Glomerular visceral epithelial cell (primary cell): ENCODE measurements around the gene DAZL.

Experiments
- DNase-seq: peaks from one replicate; pipeline ENCODE4 v3.0.0-alpha.2; 2016; ENCODE audit errors: extremely low spot score

The DAZL gene

GRCh38 chr3:16596352-16597032 lies 8.7 kb downstream of the DAZL start:
- DNase-seq: no peak

GRCh38 chr3:16595778-16596177 lies 9.4 kb downstream of the DAZL start:
- DNase-seq: no peak

- DNase-seq: no peak
Observed at GRCh38 chr3:16589867-16590624, 15.2 kb downstream of the DAZL start.

GRCh38 chr3:16589120-16589519 lies 16.1 kb downstream of the DAZL start:
- DNase-seq: no peak

GRCh38 chr3:16587681-16588060 lies 17.6 kb downstream of the DAZL start:
- no peak for DNase-seq

- no peak for DNase-seq
Observed at GRCh38 chr3:16587047-16587680, 18.1 kb downstream of the DAZL start.

- DNase-seq: no peak
Observed at GRCh38 chr3:16584880-16585279, 20.3 kb downstream of the DAZL start.

GRCh38 chr3:16583551-16583950 lies 21.7 kb downstream of the DAZL start:
- DNase-seq: no peak

- DNase-seq: no peak
Observed at GRCh38 chr3:16570113-16570512, 35.1 kb downstream of the DAZL start.

GRCh38 chr3:16568532-16568931 lies 36.7 kb downstream of the DAZL start:
- no peak for DNase-seq

GRCh38 chr3:16568115-16568514 lies 37.1 kb downstream of the DAZL start:
- no peak for DNase-seq

- no peak for DNase-seq
Observed at GRCh38 chr3:16559653-16560365, 45.4 kb downstream of the DAZL start.

GRCh38 chr3:16554126-16554525 lies 51.1 kb downstream of the DAZL start:
- DNase-seq: no peak

GRCh38 chr3:16552757-16553156 lies 52.5 kb downstream of the DAZL start:
- no peak for DNase-seq

GRCh38 chr3:16551342-16551976 lies 53.8 kb downstream of the DAZL start:
- DNase-seq: no peak

- DNase-seq: peak; percentile 77
Observed at GRCh38 chr3:16550676-16551341, 54.4 kb downstream of the DAZL start.

- DNase-seq: no peak
Observed at GRCh38 chr3:16550305-16550675, 54.9 kb downstream of the DAZL start.

GRCh38 chr3:16548721-16549120 lies 56.5 kb downstream of the DAZL start:
- DNase-seq: peak; percentile 52

- DNase-seq: no peak
Observed at GRCh38 chr3:16547561-16548357, 57.5 kb downstream of the DAZL start.

GRCh38 chr3:16546186-16547010 lies 58.8 kb downstream of the DAZL start:
- no peak for DNase-seq
